Measurements from ENCODE around the gene AP4S1. TPM values are rescaled to one million over a fixed set of nuclear protein-coding genes. Genes with fewer than 3 reads are reported as not detected.

AP4S1 gene
- total and polyA plus RNA-seq, 12 donors: 4.4 to 20.6 (median 7.3) TPM

GRCh38 chr14:31096255-31096654 lies 70.8 kb downstream of the AP4S1 start:
- no peak for DNase-seq
- H3K4me3 ChIP-seq: no peak overlapping the region
- no peaks in the 10 kb centered on the region for H3K9me3 ChIP-seq (replicated peaks in 1 of 3)
- H3K36me3 ChIP-seq (replicated peaks in 1 of 2): peaks cover 0 to 41% of the 10 kb centered on the region in 2 donors
- peaks cover 6 to 10% of the 10 kb centered on the region in 2 donors for H3K4me1 ChIP-seq (replicated peaks in 1 of 2)
- no peak for TF ChIP-seq POLR2A (IDR thresholded peaks at IDR 0.05)
- no peak for TF ChIP-seq CTCF (IDR thresholded peaks at IDR 0.05)
- no peaks in the 10 kb centered on the region for H3K27me3 ChIP-seq
- 95 to 99% (median 97%) methylated on average over 6 of the region's 6 CpGs for WGBS, 4 donors
- intact Hi-C loops (cut with DNase I): no loop called here
- H3K27ac ChIP-seq: no peak overlapping the region

- TF ChIP-seq CTCF (IDR thresholded peaks at IDR 0.05): no peak
- no peak for TF ChIP-seq POLR2A (IDR thresholded peaks at IDR 0.05)
- peaks cover 0 to 49% of the 10 kb centered on the region in 2 donors for H3K36me3 ChIP-seq (replicated peaks in 1 of 2)
- H3K4me3 ChIP-seq: no peak overlapping the region
- peaks cover 0 to 2% of the 10 kb centered on the region in 2 donors for H3K4me1 ChIP-seq (replicated peaks in 1 of 2)
- no peaks in the 10 kb centered on the region for H3K9me3 ChIP-seq (replicated peaks in 1 of 3)
- intact Hi-C loops (cut with DNase I): no loop called here
- H3K27ac ChIP-seq: no peak overlapping the region
- no peaks in the 10 kb centered on the region for H3K27me3 ChIP-seq
- 93 to 100% (median 95%) methylated on average over 1 of the region's 1 CpG for WGBS, 4 donors
- no peak for DNase-seq
Observed at GRCh38 chr14:31097081-31097480, 71.6 kb downstream of the AP4S1 start.

- H3K9me3 ChIP-seq (replicated peaks in 1 of 3): no peaks in the 10 kb centered on the region
- intact Hi-C loops (cut with DNase I): no loop called here
- H3K4me1 ChIP-seq (replicated peaks in 1 of 2): peaks cover 0 to 15% of the 10 kb centered on the region in 2 donors
- H3K36me3 ChIP-seq (replicated peaks in 1 of 2): peaks cover 0 to 100% of the 10 kb centered on the region in 2 donors
- no peaks in the 10 kb centered on the region for H3K27me3 ChIP-seq
- WGBS, 4 donors: 56 to 59% (median 57%) methylated on average over 3 of the region's 3 CpGs
- H3K27ac ChIP-seq: peak overlapping the region in 2 of 5 donors; percentile 28 to 30
- DNase-seq: no peak
- no peak overlapping the region for H3K4me3 ChIP-seq
- peak in 1 of 2 donors; percentile 16 for TF ChIP-seq POLR2A (IDR thresholded peaks at IDR 0.05)
- TF ChIP-seq CTCF (IDR thresholded peaks at IDR 0.05): no peak
Observed at GRCh38 chr14:31106768-31107167, 81.3 kb downstream of the AP4S1 start.

GRCh38 chr14:31109257-31109656 lies 83.8 kb downstream of the AP4S1 start:
- Histone ChIP-seq H3K36me3 (replicated peaks in 1 of 2) (peaks cover 0 to 100% of the 10 kb centered on the region in 2 donors), H3K4me3 (no peak overlapping the region), H3K9me3 (replicated peaks in 1 of 3) (no peaks in the 10 kb centered on the region), H3K4me1 (replicated peaks in 1 of 2) (peaks cover 0 to 15% of the 10 kb centered on the region in 2 donors), H3K27me3 (no peaks in the 10 kb centered on the region), H3K27ac (no peak overlapping the region)
- intact Hi-C loops (cut with DNase I): no loop called here
- TF ChIP-seq CTCF (IDR thresholded peaks at IDR 0.05) (no peak), POLR2A (IDR thresholded peaks at IDR 0.05) (no peak)
- whole genome bisulfite sequencing, 4 donors: 88 to 93% (median 90%) methylated on average over 11 of the region's 11 CpGs
- no peak for DNase-seq
